Tibial nerve (tissue), 3 donors: ENCODE results near the gene DUOXA2.
"Not testable (repeated sequence)": the region's sequence is repeated elsewhere in the genome, so short reads cannot be mapped to it uniquely, and the experiment has no call there.

Experiments used
- POLR2A ChIP-seq, 2 donors: fragments of 450-650 bp; IDR thresholded peaks; one replicate each; pipeline ENCODE4 v1.6.1; 2017; ENCODE audit warnings: antibody characterized with exemption in 2 of 2, mild to moderate bottlenecking in 2 of 2, moderate library complexity in 2 of 2
- TF ChIP-seq, protein P1 (sequence below), 5 experiments: fragments of 200-600 bp in 3 of 5; fragments of 450-650 bp in 2 of 5; sonication (generic) in 3 of 5; IDR thresholded peaks; one replicate each; pipeline ENCODE4 v1.5.1; 2016 to 2019; ENCODE audit warnings: antibody characterized with exemption in 5 of 5, mild to moderate bottlenecking in 3 of 5, moderate library complexity in 2 of 5

DNA sequence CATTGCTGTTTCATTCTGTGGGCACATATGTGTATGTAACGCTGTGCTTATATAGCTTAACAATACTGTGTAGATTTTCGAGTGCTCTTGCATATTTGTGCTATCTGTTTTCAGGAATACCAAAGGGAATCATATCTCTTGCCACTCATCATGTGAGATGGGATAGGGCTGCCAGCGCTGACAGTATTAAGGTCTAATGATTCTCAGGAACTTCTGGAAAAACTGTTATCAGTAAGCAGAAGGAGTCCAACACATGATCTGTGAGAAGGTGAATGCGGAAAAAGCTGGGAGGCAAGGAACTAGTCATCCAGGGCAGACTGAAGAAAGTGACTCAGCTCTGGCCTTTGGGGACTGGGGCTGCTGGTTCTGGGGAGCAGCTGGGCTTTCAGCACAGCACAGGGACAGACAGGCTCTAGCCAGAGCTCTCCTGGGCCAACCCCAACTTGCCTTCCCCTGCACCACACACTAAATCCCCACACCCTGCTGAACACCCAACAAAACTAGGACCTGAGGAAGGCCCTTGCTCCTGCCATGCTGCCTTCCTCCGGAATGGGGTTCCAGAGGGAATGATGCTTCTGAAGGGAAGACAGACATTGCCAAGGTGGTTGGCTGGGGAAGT lies 34.4 kb upstream of the DUOXA2 start:
- TF ChIP-seq POLR2A (IDR thresholded peaks at IDR 0.05): not testable (repeated sequence)
- TF ChIP-seq, protein P1, sequence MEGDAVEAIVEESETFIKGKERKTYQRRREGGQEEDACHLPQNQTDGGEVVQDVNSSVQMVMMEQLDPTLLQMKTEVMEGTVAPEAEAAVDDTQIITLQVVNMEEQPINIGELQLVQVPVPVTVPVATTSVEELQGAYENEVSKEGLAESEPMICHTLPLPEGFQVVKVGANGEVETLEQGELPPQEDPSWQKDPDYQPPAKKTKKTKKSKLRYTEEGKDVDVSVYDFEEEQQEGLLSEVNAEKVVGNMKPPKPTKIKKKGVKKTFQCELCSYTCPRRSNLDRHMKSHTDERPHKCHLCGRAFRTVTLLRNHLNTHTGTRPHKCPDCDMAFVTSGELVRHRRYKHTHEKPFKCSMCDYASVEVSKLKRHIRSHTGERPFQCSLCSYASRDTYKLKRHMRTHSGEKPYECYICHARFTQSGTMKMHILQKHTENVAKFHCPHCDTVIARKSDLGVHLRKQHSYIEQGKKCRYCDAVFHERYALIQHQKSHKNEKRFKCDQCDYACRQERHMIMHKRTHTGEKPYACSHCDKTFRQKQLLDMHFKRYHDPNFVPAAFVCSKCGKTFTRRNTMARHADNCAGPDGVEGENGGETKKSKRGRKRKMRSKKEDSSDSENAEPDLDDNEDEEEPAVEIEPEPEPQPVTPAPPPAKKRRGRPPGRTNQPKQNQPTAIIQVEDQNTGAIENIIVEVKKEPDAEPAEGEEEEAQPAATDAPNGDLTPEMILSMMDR (IDR thresholded peaks at IDR 0.05): not testable (repeated sequence)
